Left ventricle myocardium inferior (tissue), 1 donor: ENCODE results near the gene TOX4. TPM values are rescaled to one million over a fixed set of nuclear protein-coding genes. Genes with fewer than 3 reads are reported as not detected.
A peak's percentile ranks its signal among the peaks of the same experiment; 100 is the strongest.

Source experiments
- DNase-seq: peaks from one replicate; pipeline ENCODE4 v3.0.0-alpha.2; 2020
- H3K27ac ChIP-seq: fragments of 200-600 bp; replicated peaks from 2 replicates; pipeline ENCODE4 v1.8.0; 2021
- H3K27me3 ChIP-seq: fragments of 200-600 bp; 2 replicates; pipeline ENCODE4 v1.8.0; 2021; ENCODE audit warnings: low read depth
- H3K36me3 ChIP-seq: fragments of 200-600 bp; 2 replicates; pipeline ENCODE4 v1.8.0; 2021
- H3K4me1 ChIP-seq: fragments of 200-600 bp; 2 replicates; pipeline ENCODE4 v1.8.0; 2021
- H3K4me3 ChIP-seq: fragments of 200-600 bp; 2 replicates; pipeline ENCODE4 v1.8.0; 2021; ENCODE audit warnings: mild to moderate bottlenecking, moderate library complexity
- H3K9me3 ChIP-seq: fragments of 200-600 bp; replicated peaks from 2 replicates; pipeline ENCODE4 v1.8.0; 2021
- CTCF ChIP-seq: fragments of 200-600 bp; IDR thresholded peaks from 2 replicates; pipeline ENCODE4 v1.8.0; 2021; ENCODE audit warnings: antibody characterized with exemption, mild to moderate bottlenecking, borderline replicate concordance
- intact Hi-C: fragments of 100-400 bp; cut with micrococcal nuclease; formaldehyde crosslinking; loops from one replicate; pipeline ENCODE4 v1.11.0; 2022
- total RNA-seq: library from RNA; stranded (reverse); fragmentation: NEBNext Ultra II Directional; extraction: Animal tissue kit (Norgen Biotek cat#: 25700); gene quantifications from one replicate; pipeline ENCODE4 v1.2.1, GENCODE V29; 2021
- donor health status: DM: no; HTN: yes; CAD: no; lungs with severe emphysema.

Gene TOX4
- total RNA-seq, 1 donor from 2014 or later: 84.8 TPM

GRCh38 chr14:21525962-21526671 is 49.1 kb downstream of the TOX4 start, which contains the start of gene SALL2:
Gene SALL2, minus strand, starts transcription at chr14:21526346. Its CDS starts 219 bp downstream, at chr14:21526127.
- TF ChIP-seq CTCF: no peak
- Histone ChIP-seq H3K27me3 (no peaks in the 10 kb centered on the region), H3K4me3 (peak within 1 kb of the TSS; percentile 74), H3K9me3 (no peaks in the 10 kb centered on the region), H3K4me1 (peaks cover 13% of the 10 kb centered on the region), H3K36me3 (no peaks in the 10 kb centered on the region), H3K27ac (peak within 1 kb of the TSS; percentile 36)
- peak; percentile 75 for DNase-seq
- intact Hi-C loops: no loop called here

GRCh38 chr14:21526672-21527317 is 49.8 kb downstream of the TOX4 start:
- Histone ChIP-seq H3K4me1 (peaks cover 13% of the 10 kb centered on the region), H3K4me3 (peak overlapping the region; percentile 74), H3K9me3 (no peaks in the 10 kb centered on the region), H3K27ac (no peak overlapping the region), H3K36me3 (no peaks in the 10 kb centered on the region), H3K27me3 (peaks cover 6% of the 10 kb centered on the region)
- intact Hi-C loops: no loop called here
- no peak for TF ChIP-seq CTCF
- DNase-seq: no peak

GRCh38 chr14:21527318-21527679 is 50.3 kb downstream of the TOX4 start:
- no peak for TF ChIP-seq CTCF
- DNase-seq: no peak
- H3K4me1 ChIP-seq: peaks cover 13% of the 10 kb centered on the region
- intact Hi-C loops: no loop called here
- H3K27me3 ChIP-seq: peaks cover 11% of the 10 kb centered on the region
- H3K27ac ChIP-seq: no peak overlapping the region
- no peaks in the 10 kb centered on the region for H3K9me3 ChIP-seq
- no peak overlapping the region for H3K4me3 ChIP-seq
- H3K36me3 ChIP-seq: no peaks in the 10 kb centered on the region

- intact Hi-C loops: no loop called here
- no peak for DNase-seq
- H3K4me3 ChIP-seq: no peak overlapping the region
- H3K4me1 ChIP-seq: peaks cover 13% of the 10 kb centered on the region
- H3K36me3 ChIP-seq: no peaks in the 10 kb centered on the region
- H3K9me3 ChIP-seq: no peaks in the 10 kb centered on the region
- H3K27me3 ChIP-seq: peaks cover 25% of the 10 kb centered on the region
- no peak for TF ChIP-seq CTCF
- H3K27ac ChIP-seq: no peak overlapping the region
These were observed 51.7 kb downstream of the TOX4 start for GRCh38 chr14:21528381-21529348.

GRCh38 chr14:21529515-21529914 is 52.5 kb downstream of the TOX4 start:
- no peak for TF ChIP-seq CTCF
- peaks cover 34% of the 10 kb centered on the region for H3K27me3 ChIP-seq
- H3K9me3 ChIP-seq: no peaks in the 10 kb centered on the region
- H3K4me3 ChIP-seq: no peak overlapping the region
- intact Hi-C loops: no loop called here
- peaks cover 13% of the 10 kb centered on the region for H3K4me1 ChIP-seq
- no peaks in the 10 kb centered on the region for H3K36me3 ChIP-seq
- no peak for DNase-seq
- no peak overlapping the region for H3K27ac ChIP-seq
